ENCODE results near the gene ACKR3.

Gene ACKR3

DNA sequence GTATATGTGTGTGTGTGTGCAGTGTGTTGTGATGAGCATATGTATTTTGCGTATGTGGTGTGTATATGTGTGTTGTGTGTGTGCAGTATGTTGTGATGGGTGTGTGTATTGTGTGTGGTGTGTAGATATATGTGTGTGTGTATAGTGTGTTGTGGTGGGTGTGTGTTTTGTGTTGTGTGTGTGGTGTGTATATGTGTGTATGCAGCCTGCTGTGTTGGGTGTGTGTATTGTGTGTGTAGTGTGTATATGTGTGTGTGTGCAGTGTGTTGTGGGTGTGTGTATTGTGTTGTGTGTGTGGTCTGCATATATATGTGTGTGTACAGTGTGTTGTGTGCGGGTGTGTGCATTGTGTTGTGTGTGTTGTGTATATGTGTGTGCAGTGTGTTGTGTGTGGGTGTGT lies 23.9 kb downstream of the ACKR3 start:
- Mint-ChIP-seq H3K36me3 (ENCODE audit: low read depth) (no peaks in the 10 kb centered on the region), H3K4me1 (ENCODE audit: low read depth) (no peaks in the 10 kb centered on the region), H3K27ac (no peak overlapping the region), H3K27me3 (ENCODE audit: low read depth) (peaks cover 2% of the 10 kb centered on the region), H3K4me3 (no peak overlapping the region), H3K9me3 (no peaks in the 10 kb centered on the region)
- no peak for DNase-seq (ENCODE audit: low spot score)

- DNase-seq (ENCODE audit: low spot score): no peak
- Mint-ChIP-seq H3K9me3 (no peaks in the 10 kb centered on the region), H3K27ac (no peak overlapping the region), H3K4me3 (no peak overlapping the region), H3K27me3 (ENCODE audit: low read depth) (peaks cover 2% of the 10 kb centered on the region), H3K4me1 (ENCODE audit: low read depth) (no peaks in the 10 kb centered on the region), H3K36me3 (ENCODE audit: low read depth) (no peaks in the 10 kb centered on the region)
Measured at GRCh38 chr2:236593956-236594355, 24.3 kb downstream of the ACKR3 start.

GRCh38 chr2:236597629-236598028 lies 28.0 kb downstream of the ACKR3 start:
- Mint-ChIP-seq H3K4me3 (no peak overlapping the region), H3K27me3 (ENCODE audit: low read depth) (peaks cover 2% of the 10 kb centered on the region), H3K27ac (no peak overlapping the region), H3K9me3 (no peaks in the 10 kb centered on the region), H3K36me3 (ENCODE audit: low read depth) (no peaks in the 10 kb centered on the region), H3K4me1 (ENCODE audit: low read depth) (no peaks in the 10 kb centered on the region)
- no peak for DNase-seq (ENCODE audit: low spot score)

GRCh38 chr2:236599059-236599458 lies 29.4 kb downstream of the ACKR3 start:
- no peak overlapping the region for H3K27ac Mint-ChIP-seq
- H3K4me1 Mint-ChIP-seq (ENCODE audit: low read depth): no peaks in the 10 kb centered on the region
- peaks cover 2% of the 10 kb centered on the region for H3K27me3 Mint-ChIP-seq (ENCODE audit: low read depth)
- H3K4me3 Mint-ChIP-seq: no peak overlapping the region
- H3K36me3 Mint-ChIP-seq (ENCODE audit: low read depth): no peaks in the 10 kb centered on the region
- no peak for DNase-seq (ENCODE audit: low spot score)
- no peaks in the 10 kb centered on the region for H3K9me3 Mint-ChIP-seq

DNA sequence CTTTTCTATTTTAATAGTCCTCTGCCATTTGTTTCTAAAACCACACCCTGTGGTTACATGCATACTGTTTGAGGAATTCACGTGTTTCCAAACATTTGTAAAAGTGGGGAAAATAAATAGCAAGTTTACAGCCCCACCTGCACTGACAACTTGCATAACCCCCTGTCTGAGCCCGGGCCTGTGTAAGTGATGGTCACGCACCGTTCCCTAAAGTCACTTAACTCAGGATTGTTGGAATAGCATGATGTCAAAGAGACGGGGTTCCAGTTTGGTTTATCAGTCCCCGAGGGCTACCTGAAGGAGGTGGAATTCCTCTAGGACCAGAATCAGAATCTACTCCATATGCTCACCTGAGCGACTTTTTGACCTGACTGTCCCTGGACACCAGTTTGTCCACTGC lies 30.5 kb downstream of the ACKR3 start:
- Mint-ChIP-seq H3K4me3 (no peak overlapping the region), H3K9me3 (no peaks in the 10 kb centered on the region), H3K4me1 (ENCODE audit: low read depth) (no peaks in the 10 kb centered on the region), H3K27ac (no peak overlapping the region), H3K36me3 (ENCODE audit: low read depth) (no peaks in the 10 kb centered on the region), H3K27me3 (ENCODE audit: low read depth) (peaks cover 2% of the 10 kb centered on the region)
- no peak for DNase-seq (ENCODE audit: low spot score)

DNA sequence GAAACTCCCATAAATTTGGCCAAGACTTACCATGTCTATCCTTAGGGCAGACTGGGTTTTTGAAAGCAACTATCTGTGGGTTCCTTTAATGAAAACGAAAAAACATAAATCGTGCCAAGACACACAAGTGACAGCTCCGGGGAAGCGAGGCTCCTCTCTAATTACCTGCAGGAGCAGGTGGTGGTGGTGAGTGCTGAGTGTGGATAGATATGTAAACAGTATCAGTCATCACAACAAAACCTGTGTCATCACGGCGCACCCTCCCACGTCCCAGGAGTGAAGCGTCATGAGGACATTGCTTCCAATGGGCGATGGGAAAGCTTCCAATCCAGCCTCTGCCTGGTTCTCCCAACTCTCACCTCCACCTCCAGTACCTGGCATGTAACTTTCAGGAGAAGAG lies 31.3 kb downstream of the ACKR3 start:
- no peak for DNase-seq (ENCODE audit: low spot score)
- Mint-ChIP-seq H3K36me3 (ENCODE audit: low read depth) (no peaks in the 10 kb centered on the region), H3K9me3 (no peaks in the 10 kb centered on the region), H3K27ac (no peak overlapping the region), H3K4me3 (no peak overlapping the region), H3K4me1 (ENCODE audit: low read depth) (no peaks in the 10 kb centered on the region), H3K27me3 (ENCODE audit: low read depth) (peaks cover 2% of the 10 kb centered on the region)

- Mint-ChIP-seq H3K4me3 (no peak overlapping the region), H3K27me3 (ENCODE audit: low read depth) (peaks cover 6% of the 10 kb centered on the region), H3K36me3 (ENCODE audit: low read depth) (no peaks in the 10 kb centered on the region), H3K9me3 (no peaks in the 10 kb centered on the region), H3K27ac (no peak overlapping the region), H3K4me1 (ENCODE audit: low read depth) (no peaks in the 10 kb centered on the region)
- DNase-seq (ENCODE audit: low spot score): no peak
Measured at GRCh38 chr2:236601316-236602202, 31.9 kb downstream of the ACKR3 start.

GRCh38 chr2:236602678-236603077 lies 33.1 kb downstream of the ACKR3 start:
- Mint-ChIP-seq H3K9me3 (no peaks in the 10 kb centered on the region), H3K27ac (no peak overlapping the region), H3K27me3 (ENCODE audit: low read depth) (peaks cover 6% of the 10 kb centered on the region), H3K36me3 (ENCODE audit: low read depth) (no peaks in the 10 kb centered on the region), H3K4me3 (no peak overlapping the region), H3K4me1 (ENCODE audit: low read depth) (no peaks in the 10 kb centered on the region)
- DNase-seq (ENCODE audit: low spot score): no peak

DNA sequence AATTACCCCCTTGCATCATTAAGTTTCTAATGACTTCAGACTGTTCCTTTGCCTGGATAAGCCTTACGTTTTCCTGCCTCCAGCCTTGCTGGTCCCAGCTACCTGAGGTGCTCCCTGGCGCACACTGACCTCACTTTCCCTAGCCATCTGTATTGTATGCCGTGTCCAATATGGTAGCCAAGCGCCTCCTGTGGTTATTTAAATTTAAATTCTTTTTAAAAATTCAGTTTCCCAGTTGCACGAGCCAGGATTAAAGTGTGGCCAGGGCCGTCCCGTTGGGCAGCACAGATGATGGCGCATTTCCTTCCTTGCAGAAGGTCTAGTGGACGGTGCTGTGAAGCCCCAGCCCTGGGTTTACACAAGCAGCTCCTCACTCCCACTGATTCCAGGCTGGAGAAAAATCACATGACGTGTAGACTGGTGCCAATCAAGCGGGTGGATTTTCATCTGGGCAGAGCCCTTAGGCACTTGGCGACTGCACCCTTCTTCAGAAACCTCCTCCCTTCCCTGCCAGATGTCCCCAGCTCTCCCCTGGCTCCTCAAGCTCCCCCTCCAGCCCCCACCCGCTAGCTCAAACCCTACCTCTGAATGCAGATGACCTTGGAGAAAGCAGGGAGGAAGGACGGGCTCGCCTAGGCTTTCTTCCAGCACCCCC lies 33.9 kb downstream of the ACKR3 start:
- Mint-ChIP-seq H3K4me1 (ENCODE audit: low read depth) (no peaks in the 10 kb centered on the region), H3K9me3 (no peaks in the 10 kb centered on the region), H3K27ac (no peak overlapping the region), H3K36me3 (ENCODE audit: low read depth) (no peaks in the 10 kb centered on the region), H3K4me3 (no peak overlapping the region), H3K27me3 (ENCODE audit: low read depth) (peaks cover 4% of the 10 kb centered on the region)
- DNase-seq (ENCODE audit: low spot score): no peak

- Mint-ChIP-seq H3K36me3 (ENCODE audit: low read depth) (no peaks in the 10 kb centered on the region), H3K4me3 (no peak overlapping the region), H3K4me1 (ENCODE audit: low read depth) (no peaks in the 10 kb centered on the region), H3K27ac (no peak overlapping the region), H3K9me3 (no peaks in the 10 kb centered on the region), H3K27me3 (ENCODE audit: low read depth) (peaks cover 4% of the 10 kb centered on the region)
- DNase-seq (ENCODE audit: low spot score): no peak
Measured at GRCh38 chr2:236604575-236605344, 35.1 kb downstream of the ACKR3 start.

- Mint-ChIP-seq H3K27me3 (ENCODE audit: low read depth) (peaks cover 4% of the 10 kb centered on the region), H3K4me3 (no peak overlapping the region), H3K36me3 (ENCODE audit: low read depth) (no peaks in the 10 kb centered on the region), H3K9me3 (no peaks in the 10 kb centered on the region), H3K27ac (no peak overlapping the region), H3K4me1 (ENCODE audit: low read depth) (no peaks in the 10 kb centered on the region)
- no peak for DNase-seq (ENCODE audit: low spot score)
Measured at GRCh38 chr2:236605345-236605734, 35.7 kb downstream of the ACKR3 start.

DNA sequence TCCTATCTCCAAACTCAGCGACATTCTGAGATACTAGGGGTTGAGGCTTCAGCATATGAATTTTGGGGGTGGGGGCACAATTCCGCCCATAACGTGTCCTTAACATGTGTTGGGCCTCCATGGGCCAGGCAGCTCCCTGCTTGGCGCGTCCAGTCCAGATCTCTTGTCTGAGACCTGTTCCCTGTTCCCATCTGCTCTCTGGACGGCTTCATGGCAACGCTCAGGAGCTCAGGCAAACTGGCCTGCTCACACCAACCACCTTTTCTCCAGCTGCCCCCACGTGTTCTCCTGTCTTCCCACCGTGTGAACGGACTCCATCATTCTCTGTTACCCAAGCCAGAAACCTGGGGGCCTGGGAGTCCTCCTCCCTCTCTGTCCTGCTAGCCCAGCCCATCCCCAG lies 36.4 kb downstream of the ACKR3 start:
- no peak for DNase-seq (ENCODE audit: low spot score)
- no peaks in the 10 kb centered on the region for H3K4me1 Mint-ChIP-seq (ENCODE audit: low read depth)
- no peak overlapping the region for H3K27ac Mint-ChIP-seq
- no peaks in the 10 kb centered on the region for H3K9me3 Mint-ChIP-seq
- H3K36me3 Mint-ChIP-seq (ENCODE audit: low read depth): no peaks in the 10 kb centered on the region
- H3K4me3 Mint-ChIP-seq: no peak overlapping the region
- peaks cover 4% of the 10 kb centered on the region for H3K27me3 Mint-ChIP-seq (ENCODE audit: low read depth)

- Mint-ChIP-seq H3K36me3 (ENCODE audit: low read depth) (no peaks in the 10 kb centered on the region), H3K27ac (no peak overlapping the region), H3K27me3 (ENCODE audit: low read depth) (peaks cover 4% of the 10 kb centered on the region), H3K4me3 (no peak overlapping the region), H3K4me1 (ENCODE audit: low read depth) (no peaks in the 10 kb centered on the region), H3K9me3 (no peaks in the 10 kb centered on the region)
- no peak for DNase-seq (ENCODE audit: low spot score)
Measured at GRCh38 chr2:236607471-236608187, 38.0 kb downstream of the ACKR3 start.

- Mint-ChIP-seq H3K36me3 (ENCODE audit: low read depth) (no peaks in the 10 kb centered on the region), H3K4me1 (ENCODE audit: low read depth) (no peaks in the 10 kb centered on the region), H3K4me3 (no peak overlapping the region), H3K9me3 (no peaks in the 10 kb centered on the region), H3K27ac (no peak overlapping the region), H3K27me3 (ENCODE audit: low read depth) (peaks cover 4% of the 10 kb centered on the region)
- no peak for DNase-seq (ENCODE audit: low spot score)
Measured at GRCh38 chr2:236608188-236608525, 38.5 kb downstream of the ACKR3 start.

All from T-helper 2 cell treated with Interferon-gamma antibody and Interleukin-4, amounts not matched to agents 5 μg/mL and 100 μg/mL, for 36 hours (primary cell).